HepG2 (cell line): ENCODE results near the gene SPG7. TPM values are rescaled to one million over a fixed set of nuclear protein-coding genes. Genes with fewer than 3 reads are reported as not detected.
A peak's percentile ranks its signal among the peaks of the same experiment; 100 is the strongest.

ENCODE experiments used
- BRD4 ChIP-seq: sonication (generic); formaldehyde crosslinking; IDR thresholded peaks from 2 replicates; pipeline ENCODE4 v1.4.0; 2020; ENCODE audit warnings: missing genetic modification reagents
- CAMTA2 ChIP-seq: sonication (generic); formaldehyde crosslinking; IDR thresholded peaks from 2 replicates; pipeline ENCODE4 v1.4.0; 2020; ENCODE audit warnings: mild to moderate bottlenecking, missing genetic modification reagents, borderline replicate concordance
- DR1 ChIP-seq: sonication (generic); formaldehyde crosslinking; IDR thresholded peaks from 2 replicates; pipeline ENCODE4 v1.8.0; 2021; ENCODE audit warnings: mild to moderate bottlenecking, missing genetic modification reagents, inconsistent platforms
- HOXA3 ChIP-seq: sonication (generic); formaldehyde crosslinking; IDR thresholded peaks from 2 replicates; pipeline ENCODE4 v1.5.0; 2020; ENCODE audit warnings: missing genetic modification reagents
- MXD4 ChIP-seq: IDR thresholded peaks from 2 replicates; pipeline ENCODE4 v1.6.1; 2016; ENCODE audit warnings: mild to moderate bottlenecking, missing biosample characterization, missing genetic modification reagents
- PRDM10 ChIP-seq: sonication (generic); formaldehyde crosslinking; IDR thresholded peaks from 2 replicates; pipeline ENCODE4 v1.4.0; 2020; ENCODE audit warnings: low read depth, missing genetic modification reagents
- STAT5B ChIP-seq: sonication (generic); formaldehyde crosslinking; IDR thresholded peaks from 2 replicates; pipeline ENCODE4 v1.4.0; 2020; ENCODE audit warnings: missing genetic modification reagents
- TOPORS ChIP-seq: sonication (generic); formaldehyde crosslinking; IDR thresholded peaks from 2 replicates; pipeline ENCODE4 v1.8.0; 2023; ENCODE audit warnings: mild to moderate bottlenecking, missing genetic modification reagents
- ZNF556 ChIP-seq: sonication (generic); formaldehyde crosslinking; IDR thresholded peaks from 2 replicates; pipeline ENCODE4 v1.4.0; 2020; ENCODE audit warnings: mild to moderate bottlenecking, missing genetic modification reagents, borderline replicate concordance
- ZNF891 ChIP-seq: sonication (generic); formaldehyde crosslinking; IDR thresholded peaks from 2 replicates; pipeline ENCODE4 v1.5.0; 2020; ENCODE audit warnings: mild to moderate bottlenecking, missing genetic modification reagents
- polyA plus RNA-seq, 8 experiments: library from polyadenylated mRNA; depleted of rRNA in 3 of 8; stranded (reverse) in 7 of 8; unstranded in 1 of 8; fragments of >200 nt; fragmentation: Illumina TruSeq in 4 of 8; extraction: Trizol in 4 of 8; gene quantifications; 2 replicates each; pipeline versions ENCODE4 v1.2.1 to v1.2.3, GENCODE V29; 2011 to 2016; ENCODE audit warnings: low read depth in 4 of 8, missing spikeins in 1 of 8, mixed read lengths in 1 of 8; ENCODE audit not compliant: insufficient read depth in 1 of 8
- total RNA-seq, 5 experiments: library from RNA; depleted of rRNA; stranded (reverse); fragments of >200 nt; fragmentation: Illumina TruSeq; extraction: Trizol; gene quantifications; 2 replicates each; pipeline ENCODE4 v1.2.3, GENCODE V29; 2016; ENCODE audit warnings: low read depth in 1 of 5
- TF ChIP-seq, protein P1 (sequence below), 2 experiments: sonication (generic) in 1 of 2; formaldehyde crosslinking in 1 of 2; IDR thresholded peaks; 2 replicates each; pipeline versions ENCODE4 v1.4.0 to v1.6.1; 2018 to 2020; ENCODE audit warnings: missing genetic modification reagents in 2 of 2, borderline replicate concordance in 1 of 2, low read depth in 1 of 2, mild to moderate bottlenecking in 1 of 2, missing biosample characterization in 1 of 2
- TF ChIP-seq, protein P2 (sequence below): sonication (generic); formaldehyde crosslinking; IDR thresholded peaks from 2 replicates; pipeline ENCODE4 v1.8.1; 2023; ENCODE audit warnings: mild to moderate bottlenecking, missing genetic modification reagents, borderline replicate concordance
- TF ChIP-seq, protein P3 (sequence below): sonication (generic); formaldehyde crosslinking; IDR thresholded peaks from 2 replicates; pipeline ENCODE4 v1.5.0; 2020; ENCODE audit warnings: mild to moderate bottlenecking, missing genetic modification reagents, borderline replicate concordance
- TF ChIP-seq, protein P4 (sequence below): sonication (generic); formaldehyde crosslinking; IDR thresholded peaks from 2 replicates; pipeline ENCODE4 v1.5.0; 2020; ENCODE audit warnings: mild to moderate bottlenecking, missing genetic modification reagents, borderline replicate concordance

Gene SPG7
- total and polyA plus RNA-seq, 2 of the 13 experiments (the other 11 are each of a cell fraction or from before 2014, with no cell fraction given): 66.0 to 136 TPM

GRCh38 chr16:89564476-89565255 lies 56.5 kb downstream of the SPG7 start (continued):
- TF ChIP-seq DR1 (CRISPR knock-in tag): 0 out of 2 replicates have a peak, but pooled peaks have one; percentile 14
- TF ChIP-seq, protein P1, sequence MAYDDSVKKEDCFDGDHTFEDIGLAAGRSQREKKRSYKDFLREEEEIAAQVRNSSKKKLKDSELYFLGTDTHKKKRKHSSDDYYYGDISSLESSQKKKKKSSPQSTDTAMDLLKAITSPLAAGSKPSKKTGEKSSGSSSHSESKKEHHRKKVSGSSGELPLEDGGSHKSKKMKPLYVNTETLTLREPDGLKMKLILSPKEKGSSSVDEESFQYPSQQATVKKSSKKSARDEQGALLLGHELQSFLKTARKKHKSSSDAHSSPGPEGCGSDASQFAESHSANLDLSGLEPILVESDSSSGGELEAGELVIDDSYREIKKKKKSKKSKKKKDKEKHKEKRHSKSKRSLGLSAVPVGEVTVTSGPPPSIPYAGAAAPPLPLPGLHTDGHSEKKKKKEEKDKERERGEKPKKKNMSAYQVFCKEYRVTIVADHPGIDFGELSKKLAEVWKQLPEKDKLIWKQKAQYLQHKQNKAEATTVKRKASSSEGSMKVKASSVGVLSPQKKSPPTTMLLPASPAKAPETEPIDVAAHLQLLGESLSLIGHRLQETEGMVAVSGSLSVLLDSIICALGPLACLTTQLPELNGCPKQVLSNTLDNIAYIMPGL (CRISPR knock-in tag; IDR thresholded peaks at IDR 0.05; ENCODE audit: borderline replicate concordance in 1 of 2, low read depth in 1 of 2): 0 out of 4 replicates have a peak, but pooled peaks of 1 of the 2 experiments have one; percentile 23
- TF ChIP-seq HOXA3 (CRISPR knock-in tag): 0 out of 2 replicates have a peak, but pooled peaks have one; percentile 13
- no peak; the same call in 1 of the 2 replicates for TF ChIP-seq MXD4
- TF ChIP-seq, protein P2, sequence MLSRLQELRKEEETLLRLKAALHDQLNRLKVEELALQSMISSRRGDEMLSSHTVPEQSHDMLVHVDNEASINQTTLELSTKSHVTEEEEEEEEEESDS (CRISPR knock-in tag): 0 out of 2 replicates have a peak, but pooled peaks have one; percentile 53
- TF ChIP-seq PRDM10 (CRISPR knock-in tag): 0 out of 2 replicates have a peak, but pooled peaks have one; percentile 6
- peak; percentile 45; the same call in 1 of the 2 replicates for TF ChIP-seq TOPORS (CRISPR knock-in tag)
- TF ChIP-seq ZNF891 (CRISPR knock-in tag): peak; percentile 41; the same call in 1 of the 2 replicates
- TF ChIP-seq CAMTA2 (CRISPR knock-in tag): 0 out of 2 replicates have a peak, but pooled peaks have one; percentile 80
- TF ChIP-seq, protein P3, sequence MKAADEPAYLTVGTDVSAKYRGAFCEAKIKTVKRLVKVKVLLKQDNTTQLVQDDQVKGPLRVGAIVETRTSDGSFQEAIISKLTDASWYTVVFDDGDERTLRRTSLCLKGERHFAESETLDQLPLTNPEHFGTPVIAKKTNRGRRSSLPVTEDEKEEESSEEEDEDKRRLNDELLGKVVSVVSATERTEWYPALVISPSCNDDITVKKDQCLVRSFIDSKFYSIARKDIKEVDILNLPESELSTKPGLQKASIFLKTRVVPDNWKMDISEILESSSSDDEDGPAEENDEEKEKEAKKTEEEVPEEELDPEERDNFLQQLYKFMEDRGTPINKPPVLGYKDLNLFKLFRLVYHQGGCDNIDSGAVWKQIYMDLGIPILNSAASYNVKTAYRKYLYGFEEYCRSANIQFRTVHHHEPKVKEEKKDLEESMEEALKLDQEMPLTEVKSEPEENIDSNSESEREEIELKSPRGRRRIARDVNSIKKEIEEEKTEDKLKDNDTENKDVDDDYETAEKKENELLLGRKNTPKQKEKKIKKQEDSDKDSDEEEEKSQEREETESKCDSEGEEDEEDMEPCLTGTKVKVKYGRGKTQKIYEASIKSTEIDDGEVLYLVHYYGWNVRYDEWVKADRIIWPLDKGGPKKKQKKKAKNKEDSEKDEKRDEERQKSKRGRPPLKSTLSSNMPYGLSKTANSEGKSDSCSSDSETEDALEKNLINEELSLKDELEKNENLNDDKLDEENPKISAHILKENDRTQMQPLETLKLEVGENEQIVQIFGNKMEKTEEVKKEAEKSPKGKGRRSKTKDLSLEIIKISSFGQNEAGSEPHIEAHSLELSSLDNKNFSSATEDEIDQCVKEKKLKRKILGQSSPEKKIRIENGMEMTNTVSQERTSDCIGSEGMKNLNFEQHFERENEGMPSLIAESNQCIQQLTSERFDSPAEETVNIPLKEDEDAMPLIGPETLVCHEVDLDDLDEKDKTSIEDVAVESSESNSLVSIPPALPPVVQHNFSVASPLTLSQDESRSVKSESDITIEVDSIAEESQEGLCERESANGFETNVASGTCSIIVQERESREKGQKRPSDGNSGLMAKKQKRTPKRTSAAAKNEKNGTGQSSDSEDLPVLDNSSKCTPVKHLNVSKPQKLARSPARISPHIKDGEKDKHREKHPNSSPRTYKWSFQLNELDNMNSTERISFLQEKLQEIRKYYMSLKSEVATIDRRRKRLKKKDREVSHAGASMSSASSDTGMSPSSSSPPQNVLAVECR (CRISPR knock-in tag): 0 out of 2 replicates have a peak, but pooled peaks have one; percentile 14
- peak; percentile 59; the same call in 1 of the 2 replicates for TF ChIP-seq BRD4 (CRISPR knock-in tag)
- TF ChIP-seq, protein P4, sequence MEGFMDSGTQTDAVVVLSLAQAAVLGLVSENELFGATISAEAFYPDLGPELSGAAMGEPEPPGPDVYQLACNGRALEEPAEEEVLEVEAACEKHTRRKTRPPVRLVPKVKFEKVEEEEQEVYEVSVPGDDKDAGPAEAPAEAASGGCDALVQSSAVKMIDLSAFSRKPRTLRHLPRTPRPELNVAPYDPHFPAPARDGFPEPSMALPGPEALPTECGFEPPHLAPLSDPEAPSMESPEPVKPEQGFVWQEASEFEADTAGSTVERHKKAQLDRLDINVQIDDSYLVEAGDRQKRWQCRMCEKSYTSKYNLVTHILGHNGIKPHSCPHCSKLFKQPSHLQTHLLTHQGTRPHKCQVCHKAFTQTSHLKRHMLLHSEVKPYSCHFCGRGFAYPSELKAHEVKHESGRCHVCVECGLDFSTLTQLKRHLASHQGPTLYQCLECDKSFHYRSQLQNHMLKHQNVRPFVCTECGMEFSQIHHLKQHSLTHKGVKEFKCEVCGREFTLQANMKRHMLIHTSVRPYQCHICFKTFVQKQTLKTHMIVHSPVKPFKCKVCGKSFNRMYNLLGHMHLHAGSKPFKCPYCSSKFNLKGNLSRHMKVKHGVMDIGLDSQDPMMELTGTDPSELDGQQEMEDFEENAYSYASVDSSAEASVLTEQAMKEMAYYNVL (CRISPR knock-in tag): peak; percentile 32; the same call in 1 of the 2 replicates
- TF ChIP-seq STAT5B (CRISPR knock-in tag): no peak
- peak; percentile 23; the same call in 1 of the 2 replicates for TF ChIP-seq ZNF556 (CRISPR knock-in tag)
